SJCRH30 (cell line): ENCODE measurements around the gene PDCD10. TPM values are rescaled to one million over a fixed set of nuclear protein-coding genes. Genes with fewer than 3 reads are reported as not detected.

ENCODE experiments used
- DNase-seq, 2 experiments: peaks; one replicate each; pipeline ENCODE4 v3.0.0-alpha.2; 2015 to 2020
- H3K27ac ChIP-seq: fragments of 250-450 bp; sonication (Bioruptor Pico); 2 replicates; pipeline ENCODE4 v1.5.1; 2020; ENCODE audit warnings: mild to moderate bottlenecking, moderate library complexity
- H3K27me3 ChIP-seq: fragments of 250-450 bp; sonication (Bioruptor Pico); 2 replicates; pipeline ENCODE4 v1.5.1; 2020; ENCODE audit warnings: mild to moderate bottlenecking, moderate library complexity
- H3K36me3 ChIP-seq: fragments of 250-450 bp; sonication (Bioruptor Pico); 2 replicates; pipeline ENCODE4 v1.5.1; 2020; ENCODE audit warnings: mild to moderate bottlenecking, moderate library complexity
- H3K4me1 ChIP-seq: fragments of 250-450 bp; sonication (Bioruptor Pico); 2 replicates; pipeline ENCODE4 v1.5.1; 2020; ENCODE audit warnings: mild to moderate bottlenecking, moderate library complexity
- H3K4me3 ChIP-seq: fragments of 250-450 bp; sonication (Bioruptor Pico); 2 replicates; pipeline ENCODE4 v1.5.1; 2020; ENCODE audit warnings: mild to moderate bottlenecking, moderate library complexity
- H3K9me3 ChIP-seq: fragments of 250-450 bp; sonication (Bioruptor Pico); replicated peaks from 2 replicates; pipeline ENCODE4 v1.5.1; 2020; ENCODE audit warnings: mild to moderate bottlenecking, moderate library complexity
- total RNA-seq: library from RNA; depleted of rRNA; stranded (reverse); fragments of >200 nt; shearing (Covaris generic); gene quantifications from 2 replicates; pipeline ENCODE4 v1.2.3, GENCODE V29; 2014

Gene PDCD10
- total RNA-seq, 1 experiment from 2014 or later = 55.4 TPM

DNA sequence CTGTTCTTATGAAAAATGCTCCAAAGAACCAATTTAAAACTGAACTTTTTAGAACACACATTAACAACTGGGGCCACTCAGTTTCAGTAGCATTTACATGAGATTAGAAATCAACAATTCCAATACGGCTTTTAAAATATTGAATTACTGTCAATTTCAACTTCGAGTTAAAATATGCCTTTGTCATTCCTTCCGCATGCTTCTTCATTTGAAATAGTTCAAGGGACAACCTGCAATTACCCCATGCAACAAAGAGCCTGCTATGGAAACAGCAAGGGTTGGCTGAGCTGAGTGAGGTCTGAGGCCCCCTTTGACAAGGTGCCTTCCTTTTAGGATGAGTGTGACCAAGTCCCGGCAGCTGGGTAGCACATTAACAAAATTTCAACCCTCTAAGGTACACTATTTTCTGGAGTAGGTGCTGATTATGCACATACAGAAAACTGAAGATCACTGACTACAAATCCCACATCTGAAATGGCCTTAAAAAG, 11.6 kb downstream of the PDCD10 start:
- no peak for DNase-seq

DNA sequence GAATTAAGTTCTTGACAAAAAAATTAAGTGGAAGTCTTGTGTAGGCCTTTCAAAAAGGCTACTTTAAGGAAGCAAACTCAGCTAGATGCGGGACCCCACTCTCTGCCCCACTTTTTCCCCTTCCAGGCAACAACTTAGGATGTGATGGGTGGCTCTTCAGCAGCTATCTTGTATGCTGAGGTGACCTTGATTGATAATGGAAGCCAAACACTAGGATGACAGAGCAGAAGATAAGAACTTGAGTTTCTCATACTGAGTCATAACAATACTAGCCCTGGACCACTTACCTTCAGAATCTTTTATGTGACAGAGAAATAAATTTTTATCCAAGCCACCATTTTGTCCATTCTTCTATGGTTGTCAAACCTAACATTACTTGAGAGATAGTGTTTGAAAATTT, 16.1 kb downstream of the PDCD10 start:
- Histone ChIP-seq H3K9me3 (no peaks in the 10 kb centered on the region), H3K4me3 (no peak overlapping the region), H3K27me3 (no peaks in the 10 kb centered on the region), H3K4me1 (no peaks in the 10 kb centered on the region), H3K27ac (no peak overlapping the region), H3K36me3 (peaks cover 24% of the 10 kb centered on the region)
- DNase-seq = no peak

More for the DNA sequence above, 11.6 kb downstream of the PDCD10 start:
- Histone ChIP-seq H3K27ac (no peak overlapping the region), H3K4me1 (no peaks in the 10 kb centered on the region), H3K27me3 (no peaks in the 10 kb centered on the region), H3K9me3 (no peaks in the 10 kb centered on the region), H3K4me3 (no peak overlapping the region), H3K36me3 (peaks cover 18% of the 10 kb centered on the region)

DNA sequence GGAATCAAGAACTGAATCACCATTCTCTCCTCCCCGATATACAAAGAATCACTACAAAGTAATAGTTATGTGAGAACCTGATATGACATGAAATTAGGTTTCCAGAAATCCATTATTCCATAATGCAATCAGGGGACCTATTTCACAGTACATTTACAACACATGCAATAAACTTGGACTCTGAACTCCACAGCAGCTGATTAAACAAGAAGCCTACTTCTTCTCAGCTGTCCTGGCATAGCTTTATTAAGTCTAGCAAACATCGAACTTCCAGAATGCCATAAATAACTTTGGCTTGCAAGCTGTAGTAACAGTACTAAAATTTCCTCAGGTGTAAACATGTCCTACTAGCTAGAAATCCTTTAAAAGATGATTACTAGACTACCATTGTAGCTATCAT, 17.8 kb downstream of the PDCD10 start:
- Histone ChIP-seq H3K27ac (no peak overlapping the region), H3K27me3 (no peaks in the 10 kb centered on the region), H3K36me3 (peaks cover 24% of the 10 kb centered on the region), H3K4me1 (no peaks in the 10 kb centered on the region), H3K9me3 (no peaks in the 10 kb centered on the region), H3K4me3 (no peak overlapping the region)
- DNase-seq = peak in 1 of 2 experiments; percentile 30

DNA sequence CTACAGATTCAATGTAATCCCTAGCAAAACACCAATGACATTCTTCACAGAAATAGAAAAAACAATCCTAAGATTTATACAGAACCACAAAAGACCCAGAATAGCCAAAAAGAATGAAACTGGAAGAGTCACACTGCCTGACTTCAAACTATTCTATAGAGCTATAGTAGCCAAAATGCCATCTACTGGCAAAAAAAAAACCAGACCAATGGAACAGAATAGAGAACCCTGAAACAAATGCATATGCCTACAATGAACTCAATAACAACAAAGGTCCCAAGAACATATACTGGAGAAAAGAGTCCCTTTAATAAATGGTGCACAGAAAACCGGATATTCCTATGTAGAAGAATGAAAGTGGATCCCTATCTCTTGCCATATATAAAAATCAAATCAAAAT, 19.8 kb downstream of the PDCD10 start:
- Histone ChIP-seq H3K4me3 (no peak overlapping the region), H3K4me1 (no peaks in the 10 kb centered on the region), H3K27ac (no peak overlapping the region), H3K36me3 (peaks cover 23% of the 10 kb centered on the region), H3K9me3 (no peaks in the 10 kb centered on the region), H3K27me3 (no peaks in the 10 kb centered on the region)
- no peak for DNase-seq

DNA sequence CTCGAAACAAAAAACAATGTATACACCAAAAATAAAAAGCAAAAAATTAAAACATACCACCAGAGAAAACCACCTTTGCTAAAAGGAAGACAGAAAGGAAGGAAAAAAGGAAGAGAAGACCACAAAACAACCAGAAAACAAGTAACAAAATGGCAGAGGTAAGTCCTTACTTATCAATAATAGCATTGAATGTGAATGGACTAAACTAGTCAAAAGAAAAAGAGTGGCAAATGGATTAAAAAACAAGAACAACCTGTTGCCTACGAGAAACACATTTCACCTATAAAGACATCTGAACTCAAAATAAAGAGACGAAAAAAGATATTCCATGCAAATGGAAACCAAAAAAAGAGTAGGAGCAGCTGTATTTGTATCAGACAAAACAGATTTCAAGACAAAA, 22.2 kb downstream of the PDCD10 start:
- H3K4me1 ChIP-seq = no peaks in the 10 kb centered on the region
- no peak for DNase-seq
- H3K27ac ChIP-seq = no peak overlapping the region
- no peaks in the 10 kb centered on the region; the same call in none of the 2 replicates for H3K36me3 ChIP-seq
- no peaks in the 10 kb centered on the region for H3K27me3 ChIP-seq
- no peaks in the 10 kb centered on the region for H3K9me3 ChIP-seq
- no peak overlapping the region for H3K4me3 ChIP-seq

DNA sequence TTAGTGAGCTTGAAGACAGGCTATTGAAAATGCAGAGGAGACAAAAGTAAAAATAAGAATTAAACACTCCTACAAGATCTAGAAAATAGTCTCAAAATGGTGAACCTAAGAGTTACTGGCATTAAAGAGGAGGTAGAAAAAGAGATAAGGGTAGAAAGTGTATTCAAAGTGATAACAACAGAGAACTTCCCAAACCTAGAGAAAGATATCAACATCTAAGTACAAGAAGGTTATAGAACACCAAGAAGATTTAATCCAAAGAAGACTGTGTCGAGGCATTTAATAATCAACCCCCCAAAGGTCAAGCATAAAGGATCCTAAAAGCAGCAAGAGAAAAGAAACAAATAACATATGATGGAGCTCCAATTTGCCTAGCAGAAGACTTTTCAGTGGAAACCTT, 23.3 kb downstream of the PDCD10 start:
- Histone ChIP-seq H3K27me3 (no peaks in the 10 kb centered on the region), H3K9me3 (no peaks in the 10 kb centered on the region), H3K27ac (no peak overlapping the region), H3K4me3 (no peak overlapping the region), H3K36me3 (no peaks in the 10 kb centered on the region; the same call in none of the 2 replicates), H3K4me1 (no peaks in the 10 kb centered on the region)
- DNase-seq = no peak

DNA sequence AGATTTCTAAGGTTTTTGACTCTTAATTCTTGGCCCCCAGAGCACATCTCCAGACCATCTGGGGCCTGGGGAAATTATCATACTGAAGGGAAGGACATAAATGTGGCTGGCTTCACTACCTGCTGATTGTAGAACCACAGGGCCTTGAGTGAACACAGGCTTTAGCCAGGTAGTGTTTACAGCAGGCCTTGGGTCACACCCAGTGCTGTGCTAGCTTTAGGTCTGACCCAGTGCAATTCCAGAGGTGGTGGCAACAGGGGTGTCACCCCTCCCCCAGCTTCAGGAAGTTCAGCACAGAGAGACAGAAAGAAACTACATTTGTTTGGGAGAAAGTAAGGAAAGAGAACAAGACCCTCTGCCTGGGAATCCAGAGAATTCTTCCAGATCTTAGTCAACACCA, 24.1 kb downstream of the PDCD10 start:
- Histone ChIP-seq H3K4me3 (no peak overlapping the region), H3K27me3 (no peaks in the 10 kb centered on the region), H3K9me3 (no peaks in the 10 kb centered on the region), H3K4me1 (no peaks in the 10 kb centered on the region), H3K27ac (no peak overlapping the region), H3K36me3 (no peaks in the 10 kb centered on the region; the same call in none of the 2 replicates)
- DNase-seq = no peak

DNA sequence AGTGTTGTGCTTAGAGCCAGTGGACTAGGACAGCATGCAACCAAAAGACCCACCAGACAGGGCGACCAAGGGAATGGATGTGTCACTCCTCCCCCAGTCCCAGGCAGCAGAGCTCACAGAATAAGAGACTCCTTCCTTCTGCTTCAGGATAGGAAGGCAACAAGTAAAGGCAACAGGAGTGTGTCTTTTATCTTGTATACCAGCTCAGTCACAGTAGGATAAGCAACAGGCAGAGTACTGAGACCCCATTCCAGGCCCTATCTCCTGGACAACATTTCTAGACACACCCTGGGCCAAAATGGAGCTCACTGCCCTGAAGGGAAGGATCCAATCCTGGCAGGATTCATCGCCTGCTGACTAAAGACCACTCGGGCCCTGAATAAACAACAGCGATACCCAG, 25.0 kb downstream of the PDCD10 start:
- H3K4me3 ChIP-seq = no peak overlapping the region
- H3K36me3 ChIP-seq = no peaks in the 10 kb centered on the region; the same call in none of the 2 replicates
- H3K27ac ChIP-seq = no peak overlapping the region
- no peaks in the 10 kb centered on the region for H3K4me1 ChIP-seq
- no peak for DNase-seq
- no peaks in the 10 kb centered on the region for H3K27me3 ChIP-seq
- no peaks in the 10 kb centered on the region for H3K9me3 ChIP-seq

DNA sequence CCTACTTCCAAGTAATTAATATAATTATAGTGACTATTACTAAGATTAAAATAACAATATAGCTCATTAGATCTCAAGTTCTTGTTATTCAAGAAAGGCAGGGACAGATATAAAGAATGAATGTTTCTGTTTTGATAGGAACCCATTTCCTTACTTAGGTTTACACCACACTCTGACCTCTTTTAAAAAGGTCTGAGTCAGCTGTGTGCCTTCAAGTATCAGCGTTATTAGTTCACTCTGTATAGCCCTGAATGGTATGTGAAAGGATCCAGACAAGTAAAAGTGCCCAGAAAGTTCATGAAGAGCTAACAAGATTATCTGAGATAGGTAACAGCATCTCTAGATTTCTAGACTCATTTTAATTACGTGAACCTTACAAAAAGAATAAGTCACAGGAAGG, 28.9 kb downstream of the PDCD10 start:
- H3K4me3 ChIP-seq = no peak overlapping the region
- no peak for DNase-seq
- no peaks in the 10 kb centered on the region for H3K4me1 ChIP-seq
- H3K27me3 ChIP-seq = no peaks in the 10 kb centered on the region
- no peaks in the 10 kb centered on the region for H3K9me3 ChIP-seq
- H3K36me3 ChIP-seq = peaks cover 10% of the 10 kb centered on the region
- H3K27ac ChIP-seq = no peak overlapping the region

DNA sequence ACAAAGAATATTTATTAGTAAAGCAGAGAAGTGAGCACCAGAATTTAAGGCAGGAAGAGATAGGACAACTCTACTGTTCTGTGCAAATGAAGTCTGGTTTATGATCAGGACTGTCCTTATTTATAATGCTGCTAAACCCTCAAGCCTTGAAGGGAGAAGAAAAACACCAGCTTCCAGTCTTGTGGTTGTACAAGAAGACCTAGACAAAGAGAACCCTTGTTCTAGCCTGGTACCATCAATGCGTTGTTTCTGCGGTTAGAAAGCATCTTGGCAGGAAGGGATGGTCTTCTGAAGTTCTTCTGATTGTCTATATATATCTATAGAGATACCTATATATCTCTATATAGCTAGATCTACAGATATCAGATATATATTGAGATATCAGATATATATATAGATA, 33.8 kb downstream of the PDCD10 start:
- no peak for DNase-seq
- no peaks in the 10 kb centered on the region for H3K4me1 ChIP-seq
- H3K27ac ChIP-seq = no peak overlapping the region
- H3K27me3 ChIP-seq = no peaks in the 10 kb centered on the region
- no peak overlapping the region for H3K4me3 ChIP-seq
- no peaks in the 10 kb centered on the region for H3K9me3 ChIP-seq
- peaks cover 10% of the 10 kb centered on the region; the same call in 1 of the 2 replicates for H3K36me3 ChIP-seq

DNA sequence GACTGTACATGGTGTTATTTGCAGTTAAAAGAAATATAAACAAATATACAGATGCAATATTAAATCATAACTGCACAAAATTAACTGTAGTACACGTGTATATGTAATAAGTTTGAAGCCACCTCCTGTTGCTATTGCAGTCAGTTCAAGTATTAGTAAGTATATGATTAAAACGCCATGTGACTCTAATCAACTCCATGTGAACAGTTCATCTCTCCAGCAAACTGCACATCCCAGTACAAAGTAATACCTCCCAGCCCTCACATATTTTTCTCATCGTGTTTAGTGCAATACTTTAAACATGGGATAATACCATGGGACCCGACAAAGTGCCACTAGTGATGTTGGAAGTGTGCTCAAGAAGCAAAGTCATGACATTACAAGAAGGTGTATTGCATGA, 34.6 kb downstream of the PDCD10 start:
- H3K36me3 ChIP-seq = peaks cover 10% of the 10 kb centered on the region
- no peak overlapping the region for H3K27ac ChIP-seq
- no peaks in the 10 kb centered on the region for H3K4me1 ChIP-seq
- H3K27me3 ChIP-seq = no peaks in the 10 kb centered on the region
- no peak overlapping the region for H3K4me3 ChIP-seq
- DNase-seq = no peak
- no peaks in the 10 kb centered on the region for H3K9me3 ChIP-seq

DNA sequence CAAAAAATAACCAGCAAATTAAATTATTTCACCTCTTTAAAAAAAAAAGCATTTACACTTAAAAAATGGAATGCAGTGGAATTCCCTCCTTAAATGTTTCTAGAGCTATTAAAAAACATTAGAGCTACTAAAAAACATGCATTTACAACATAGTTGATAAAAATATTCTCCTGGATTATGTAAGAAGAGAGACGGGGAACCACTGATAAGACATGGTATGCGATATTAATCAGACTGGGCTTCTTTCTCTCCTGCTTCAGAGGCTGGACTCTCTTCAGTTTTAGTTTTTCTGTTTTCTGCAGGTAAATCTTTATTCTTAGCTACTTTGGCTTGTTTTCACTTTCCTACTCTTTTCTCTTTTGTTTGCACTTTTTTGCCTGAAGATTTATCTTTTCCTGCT, 40.6 kb downstream of the PDCD10 start:
- Histone ChIP-seq H3K27ac (no peak overlapping the region), H3K4me1 (no peaks in the 10 kb centered on the region), H3K27me3 (no peaks in the 10 kb centered on the region), H3K36me3 (peaks cover 2% of the 10 kb centered on the region), H3K4me3 (no peak overlapping the region), H3K9me3 (no peaks in the 10 kb centered on the region)
- DNase-seq = no peak

DNA sequence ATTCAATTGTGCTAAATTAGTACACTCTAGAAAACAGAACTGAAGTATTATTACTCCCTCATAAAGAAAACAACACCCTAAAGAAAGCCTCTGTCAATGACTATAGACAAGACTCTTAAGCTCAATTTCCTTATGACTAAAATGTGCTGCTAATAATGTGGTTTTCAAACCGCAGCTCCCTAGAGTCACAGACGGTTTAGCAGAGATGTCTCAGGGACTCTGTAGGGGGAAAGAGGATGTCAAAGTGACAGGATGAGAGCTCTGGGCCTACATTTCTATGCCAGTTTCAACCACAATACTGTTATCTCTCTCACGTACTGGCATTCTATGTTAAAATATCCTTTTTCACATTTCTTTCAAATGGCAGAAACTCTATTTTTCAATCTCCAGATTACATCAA, 43.3 kb downstream of the PDCD10 start:
- DNase-seq = no peak
- H3K27ac ChIP-seq = no peak overlapping the region
- no peak overlapping the region for H3K4me3 ChIP-seq
- peaks cover 8% of the 10 kb centered on the region for H3K36me3 ChIP-seq
- no peaks in the 10 kb centered on the region for H3K27me3 ChIP-seq
- no peaks in the 10 kb centered on the region for H3K9me3 ChIP-seq
- H3K4me1 ChIP-seq = no peaks in the 10 kb centered on the region

DNA sequence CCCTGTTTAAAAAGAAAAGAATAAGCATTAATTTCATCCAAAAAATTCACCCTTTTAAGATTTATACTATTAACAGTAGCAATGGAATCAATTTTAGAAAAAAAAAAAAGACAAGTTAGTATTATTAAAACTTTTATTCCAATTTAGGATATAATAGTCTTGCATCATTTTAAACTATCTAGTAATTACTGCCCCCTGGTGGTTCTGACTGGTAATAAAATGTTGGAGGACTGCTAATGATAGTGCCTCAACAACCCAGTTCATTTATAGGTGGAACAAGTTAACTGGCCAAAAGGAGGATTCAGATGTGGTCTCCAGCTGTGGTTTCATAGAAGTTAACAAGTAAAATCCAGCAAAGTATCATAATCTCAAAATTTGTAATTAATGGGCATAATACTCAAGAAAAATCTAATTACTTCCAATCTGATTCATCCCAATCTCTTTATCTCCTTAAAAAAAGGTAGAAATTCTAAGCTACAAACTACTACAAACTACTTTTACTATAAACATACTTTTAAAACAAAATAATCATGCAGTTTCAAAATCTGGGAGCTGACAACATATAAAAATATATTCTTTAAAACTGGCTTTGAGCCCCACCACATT, 50.2 kb downstream of the PDCD10 start:
- DNase-seq = peak; percentile 30 to 74
- H3K27me3 ChIP-seq = no peaks in the 10 kb centered on the region

DNA sequence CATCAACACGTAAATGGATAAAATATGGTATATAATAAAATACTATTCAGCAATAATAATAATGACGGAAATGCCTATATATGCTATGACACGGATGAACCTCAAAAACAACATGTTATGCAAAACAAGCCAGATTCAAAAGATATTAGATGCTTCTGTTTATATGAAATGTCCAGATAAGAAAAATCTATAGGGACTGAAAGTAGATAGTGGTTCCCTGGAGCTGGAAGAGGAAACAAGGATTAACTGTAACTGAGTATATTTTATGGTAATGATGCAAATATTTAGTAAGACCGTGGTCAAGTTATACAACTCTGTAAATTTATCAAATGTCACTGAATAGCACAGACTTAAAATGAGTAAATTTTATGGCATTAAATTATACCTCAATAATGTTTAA, 55.2 kb downstream of the PDCD10 start:
- H3K27me3 ChIP-seq = no peaks in the 10 kb centered on the region
- H3K9me3 ChIP-seq = no peaks in the 10 kb centered on the region
- no peak for DNase-seq
- H3K36me3 ChIP-seq = peaks cover 3% of the 10 kb centered on the region; the same call in 1 of the 2 replicates
- no peak overlapping the region for H3K27ac ChIP-seq
- no peak overlapping the region for H3K4me3 ChIP-seq
- H3K4me1 ChIP-seq = no peaks in the 10 kb centered on the region

More for the DNA sequence above, 50.2 kb downstream of the PDCD10 start:
- Histone ChIP-seq H3K4me1 (no peaks in the 10 kb centered on the region), H3K4me3 (no peak overlapping the region), H3K27ac (no peak overlapping the region), H3K36me3 (peaks cover 9% of the 10 kb centered on the region), H3K9me3 (no peaks in the 10 kb centered on the region)

DNA sequence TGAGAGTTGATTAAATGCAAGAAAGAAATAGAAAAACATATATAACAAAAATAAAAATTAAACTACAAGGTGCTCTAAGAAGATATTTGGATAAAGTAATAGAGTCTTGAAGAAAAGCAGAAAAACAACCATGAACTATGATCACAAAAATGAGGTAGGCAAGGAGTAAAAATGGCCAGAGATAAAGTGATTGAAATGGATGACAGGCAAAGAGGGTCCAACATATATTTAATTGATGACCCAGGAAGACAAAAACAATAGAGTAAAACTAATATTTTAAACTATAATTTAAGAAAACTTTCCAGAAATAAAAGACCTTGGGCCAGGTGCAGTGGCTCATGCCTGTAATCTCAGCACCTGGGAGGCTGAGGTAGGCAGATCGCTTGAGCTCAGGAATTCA, 58.8 kb downstream of the PDCD10 start:
- Histone ChIP-seq H3K36me3 (no peaks in the 10 kb centered on the region; the same call in 1 of the 2 replicates), H3K27ac (no peak overlapping the region), H3K4me1 (no peaks in the 10 kb centered on the region), H3K4me3 (no peak overlapping the region), H3K27me3 (no peaks in the 10 kb centered on the region), H3K9me3 (no peaks in the 10 kb centered on the region)
- no peak for DNase-seq
